Measurements from ENCODE around the gene UCKL1.
A peak's percentile ranks its signal among the peaks of the same experiment; 100 is the strongest.
"Not testable (repeated sequence)": the region's sequence is repeated elsewhere in the genome, so short reads cannot be mapped to it uniquely, and the experiment has no call there.

UCKL1 gene

GRCh38 chr20:63972312-63973159 is 16.3 kb upstream of the UCKL1 start:
- no peak for DNase-seq (ENCODE audit: low read depth)

- DNase-seq (ENCODE audit: low read depth) = not testable (repeated sequence)
These were observed 15.7 kb upstream of the UCKL1 start for GRCh38 chr20:63971960-63972311.

- DNase-seq (ENCODE audit: low read depth) = no peak
These were observed 14.7 kb upstream of the UCKL1 start for GRCh38 chr20:63970714-63971431.

- peak; percentile 28 for DNase-seq (ENCODE audit: low read depth)
These were observed 13.9 kb upstream of the UCKL1 start, which contains the start of gene ZNF512B for GRCh38 chr20:63969838-63970713. ZNF512B (minus strand) TSS chr20:63969930; CDS start chr20:63967950, 1,980 bp downstream.

- DNase-seq (ENCODE audit: low read depth) = peak; percentile 22
These were observed 12.9 kb upstream of the UCKL1 start for GRCh38 chr20:63968928-63969760.

- no peak for DNase-seq (ENCODE audit: low read depth)
These were observed 12.1 kb upstream of the UCKL1 start for GRCh38 chr20:63968136-63968927.

GRCh38 chr20:63967330-63968135 is 11.3 kb upstream of the UCKL1 start:
- no peak for DNase-seq (ENCODE audit: low read depth)

- no peak for DNase-seq (ENCODE audit: low read depth)
These were observed 10.7 kb upstream of the UCKL1 start for GRCh38 chr20:63966944-63967322.

GRCh38 chr20:63966172-63966943 is 10.1 kb upstream of the UCKL1 start:
- DNase-seq (ENCODE audit: low read depth) = no peak

- DNase-seq (ENCODE audit: low read depth) = no peak
These were observed 8.2 kb upstream of the UCKL1 start for GRCh38 chr20:63964412-63964811.

GRCh38 chr20:63963784-63964301 is 7.6 kb upstream of the UCKL1 start:
- DNase-seq (ENCODE audit: low read depth) = no peak

GRCh38 chr20:63963348-63963741 is 7.1 kb upstream of the UCKL1 start:
- DNase-seq (ENCODE audit: low read depth) = no peak

GRCh38 chr20:63962426-63963347 is 6.5 kb upstream of the UCKL1 start:
- DNase-seq (ENCODE audit: low read depth) = no peak

GRCh38 chr20:63961664-63962425 is 5.6 kb upstream of the UCKL1 start:
- no peak for DNase-seq (ENCODE audit: low read depth)

- not testable (repeated sequence) for DNase-seq (ENCODE audit: low read depth)
These were observed 4.7 kb upstream of the UCKL1 start for GRCh38 chr20:63960654-63961621.

- no peak for DNase-seq (ENCODE audit: low read depth)
These were observed 3.5 kb upstream of the UCKL1 start for GRCh38 chr20:63959699-63960075.

Measured in T-helper 22 cell (primary cell).